Neural cell (in vitro differentiated cells): ENCODE measurements around the gene PMCH.

Experiments
- EP300 ChIP-seq: fragments of 450-650 bp; conservative IDR thresholded peaks from 2 replicates; pipeline ENCODE4 v1.6.1; 2014; ENCODE audit warnings: antibody characterized with exemption, mild to moderate bottlenecking, moderate library complexity; ENCODE audit not compliant: poor library complexity, severe bottlenecking
- EZH2 ChIP-seq: fragments of 200-600, 300-800 bp; shearing (Covaris generic), sonication (generic); IDR thresholded peaks from 2 replicates; pipeline ENCODE4 v1.6.1; 2014; ENCODE audit warnings: antibody characterized with exemption, low read length, borderline replicate concordance, mild to moderate bottlenecking; ENCODE audit not compliant: insufficient read depth, poor library complexity, severe bottlenecking
- RAD21 ChIP-seq: fragments of 450-650 bp; conservative IDR thresholded peaks from 2 replicates; pipeline ENCODE4 v1.6.1; 2014; ENCODE audit warnings: antibody characterized with exemption, mild to moderate bottlenecking, moderate library complexity
- TF ChIP-seq, protein P1 (sequence below): fragments of 450-650 bp; IDR thresholded peaks from 2 replicates; pipeline ENCODE4 v1.5.1; 2014; ENCODE audit warnings: antibody characterized with exemption, mild to moderate bottlenecking, moderate library complexity; ENCODE audit not compliant: poor library complexity, severe bottlenecking

GRCh38 chr12:102232036-102232435 lies 34.4 kb upstream of the PMCH start:
- TF ChIP-seq EP300 (no peak), EZH2 (no peak), RAD21 (no peak)
- TF ChIP-seq, protein P1, sequence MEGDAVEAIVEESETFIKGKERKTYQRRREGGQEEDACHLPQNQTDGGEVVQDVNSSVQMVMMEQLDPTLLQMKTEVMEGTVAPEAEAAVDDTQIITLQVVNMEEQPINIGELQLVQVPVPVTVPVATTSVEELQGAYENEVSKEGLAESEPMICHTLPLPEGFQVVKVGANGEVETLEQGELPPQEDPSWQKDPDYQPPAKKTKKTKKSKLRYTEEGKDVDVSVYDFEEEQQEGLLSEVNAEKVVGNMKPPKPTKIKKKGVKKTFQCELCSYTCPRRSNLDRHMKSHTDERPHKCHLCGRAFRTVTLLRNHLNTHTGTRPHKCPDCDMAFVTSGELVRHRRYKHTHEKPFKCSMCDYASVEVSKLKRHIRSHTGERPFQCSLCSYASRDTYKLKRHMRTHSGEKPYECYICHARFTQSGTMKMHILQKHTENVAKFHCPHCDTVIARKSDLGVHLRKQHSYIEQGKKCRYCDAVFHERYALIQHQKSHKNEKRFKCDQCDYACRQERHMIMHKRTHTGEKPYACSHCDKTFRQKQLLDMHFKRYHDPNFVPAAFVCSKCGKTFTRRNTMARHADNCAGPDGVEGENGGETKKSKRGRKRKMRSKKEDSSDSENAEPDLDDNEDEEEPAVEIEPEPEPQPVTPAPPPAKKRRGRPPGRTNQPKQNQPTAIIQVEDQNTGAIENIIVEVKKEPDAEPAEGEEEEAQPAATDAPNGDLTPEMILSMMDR = no peak
